ENCODE results near the gene PPT1.
A peak's percentile ranks its signal among the peaks of the same experiment; 100 is the strongest.

PPT1 gene

GRCh38 chr1:40092241-40092640 lies 4.8 kb downstream of the PPT1 start:
- DNase-seq = no peak

GRCh38 chr1:40090652-40091355 lies 6.2 kb downstream of the PPT1 start:
- no peak for DNase-seq

- peak; percentile 59 for DNase-seq
Measured at GRCh38 chr1:40084750-40085149, 12.3 kb downstream of the PPT1 start.

GRCh38 chr1:40081871-40082270 lies 15.2 kb downstream of the PPT1 start:
- no peak for DNase-seq

GRCh38 chr1:40079774-40080400 lies 17.2 kb downstream of the PPT1 start:
- DNase-seq = peak; percentile 34

- DNase-seq = peak; percentile 72
Measured at GRCh38 chr1:40078512-40079333, 18.3 kb downstream of the PPT1 start.

- no peak for DNase-seq
Measured at GRCh38 chr1:40076895-40077312, 20.1 kb downstream of the PPT1 start.

- no peak for DNase-seq
Measured at GRCh38 chr1:40075266-40075665, 21.8 kb downstream of the PPT1 start.

GRCh38 chr1:40073062-40073461 lies 24.0 kb downstream of the PPT1 start:
- no peak for DNase-seq

GRCh38 chr1:40072142-40072541 lies 24.9 kb downstream of the PPT1 start:
- DNase-seq = no peak

GRCh38 chr1:40067851-40068250 lies 29.2 kb downstream of the PPT1 start:
- DNase-seq = no peak

GRCh38 chr1:40067023-40067422 lies 30.0 kb downstream of the PPT1 start:
- no peak for DNase-seq

- no peak for DNase-seq
Measured at GRCh38 chr1:40064797-40065499, 32.1 kb downstream of the PPT1 start.

GRCh38 chr1:40059960-40060750 lies 36.9 kb downstream of the PPT1 start:
- peak; percentile 36 for DNase-seq

- DNase-seq = peak; percentile 84
Measured at GRCh38 chr1:40059338-40059959, 37.6 kb downstream of the PPT1 start.

GRCh38 chr1:40058453-40059337 lies 38.4 kb downstream of the PPT1 start:
- peak; percentile 66 for DNase-seq

GRCh38 chr1:40058097-40058452 lies 39.0 kb downstream of the PPT1 start:
- DNase-seq = no peak

GRCh38 chr1:40057310-40058030 lies 39.6 kb downstream of the PPT1 start:
- no peak for DNase-seq

GRCh38 chr1:40056519-40057309 lies 40.3 kb downstream of the PPT1 start:
- DNase-seq = no peak
